Adrenal gland (tissue), 5 donors: Measurements from ENCODE around the gene OR1K1.

Source experiments
- CTCF ChIP-seq, 6 experiments: fragments of 450-650 bp in 4 of 6; fragments of 200-600 bp in 2 of 6; sonication (generic) in 1 of 6; IDR thresholded peaks; 1 replicate in 5 of 6; 2 replicates in 1 of 6; pipeline versions ENCODE4 v1.5.1 to v1.8.0; 2016 to 2021; ENCODE audit warnings: antibody characterized with exemption in 6 of 6, mild to moderate bottlenecking in 2 of 6, moderate library complexity in 1 of 6
- POLR2A ChIP-seq, 2 donors: fragments of 450-650 bp; IDR thresholded peaks; one replicate each; pipeline ENCODE4 v1.6.1; 2017; ENCODE audit warnings: antibody characterized with exemption in 2 of 2, mild to moderate bottlenecking in 2 of 2, moderate library complexity in 1 of 2
- donor health status: DM: no; HTN: no; CAD: no.

DNA sequence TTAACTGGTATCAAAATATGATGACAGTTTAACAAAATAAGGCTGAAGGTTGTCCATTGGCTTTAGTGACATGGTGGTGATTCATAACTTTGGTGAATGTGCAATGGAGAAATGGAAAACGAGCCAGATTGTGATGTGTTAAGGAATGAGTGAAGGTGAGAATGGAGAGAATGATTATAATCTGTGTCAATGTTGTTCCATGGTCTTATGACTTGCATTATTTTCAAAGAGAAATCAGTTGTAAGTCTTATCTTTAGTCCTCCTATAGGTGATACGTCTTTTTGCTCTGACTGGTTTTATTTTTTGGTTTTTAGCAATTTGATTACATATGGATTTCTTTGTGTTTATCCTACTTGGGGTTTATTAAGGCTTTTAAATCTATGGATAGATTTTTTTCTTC is 45.1 kb upstream of the OR1K1 start:
- no peak for TF ChIP-seq CTCF (IDR thresholded peaks at IDR 0.05)
- TF ChIP-seq POLR2A (IDR thresholded peaks at IDR 0.05) = no peak
